Loucy (cell line): Measurements from ENCODE around the gene LY86.

Source experiments
- CTCF ChIP-seq: fragments of 200-600 bp; sonication (generic); conservative IDR thresholded peaks from 2 replicates; pipeline ENCODE4 v1.5.1; 2014; ENCODE audit warnings: mild to moderate bottlenecking, antibody characterized with exemption, low read length
- EZH2phosphoT487 ChIP-seq: fragments of 200-600 bp; IDR thresholded peaks from 2 replicates; pipeline ENCODE4 v1.6.1; 2018; ENCODE audit warnings: antibody characterized with exemption, mild to moderate bottlenecking, moderate library complexity, borderline replicate concordance

GRCh38 chr6:6623553-6623952 is 35.0 kb downstream of the LY86 start:
- TF ChIP-seq CTCF (no peak), EZH2phosphoT487 (no peak)
